Measurements from ENCODE around the gene PEAK3. TPM values are rescaled to one million over a fixed set of nuclear protein-coding genes. Genes with fewer than 3 reads are reported as not detected.

The PEAK3 gene
- total RNA-seq, 1 experiment from 2014 or later, result not detected

- Histone ChIP-seq H3K36me3 (replicated peaks; ENCODE audit: control insufficient read depth, insufficient read depth, low read length) (peaks cover 8% of the 10 kb centered on the region), H3K4me3 (ENCODE audit: insufficient read depth, low read depth, low read length) (no peak overlapping the region), H3K27me3 (ENCODE audit: control insufficient read depth, insufficient read depth, low read length) (no peaks in the 10 kb centered on the region)
- DNase-seq, result no peak
Measured at GRCh38 chr19:2320939-2321338, 39.0 kb upstream of the PEAK3 start.

GRCh38 chr19:2320049-2320448 lies 38.1 kb upstream of the PEAK3 start:
- no peak overlapping the region for H3K4me3 ChIP-seq (ENCODE audit: insufficient read depth, low read depth, low read length)
- H3K27me3 ChIP-seq (ENCODE audit: control insufficient read depth, insufficient read depth, low read length), result no peaks in the 10 kb centered on the region
- peaks cover 5% of the 10 kb centered on the region for H3K36me3 ChIP-seq (replicated peaks; ENCODE audit: control insufficient read depth, insufficient read depth, low read length)
- no peak for DNase-seq

- no peaks in the 10 kb centered on the region for H3K27me3 ChIP-seq (ENCODE audit: control insufficient read depth, insufficient read depth, low read length)
- H3K4me3 ChIP-seq (ENCODE audit: insufficient read depth, low read depth, low read length), result no peak overlapping the region
- no peak for DNase-seq
- H3K36me3 ChIP-seq (replicated peaks; ENCODE audit: control insufficient read depth, insufficient read depth, low read length), result peaks cover under 1% of the 10 kb centered on the region
Measured at GRCh38 chr19:2319551-2319950, 37.6 kb upstream of the PEAK3 start.

- H3K4me3 ChIP-seq (ENCODE audit: insufficient read depth, low read depth, low read length), result no peak overlapping the region
- no peak for DNase-seq
- H3K27me3 ChIP-seq (ENCODE audit: control insufficient read depth, insufficient read depth, low read length), result no peaks in the 10 kb centered on the region
- H3K36me3 ChIP-seq (replicated peaks; ENCODE audit: control insufficient read depth, insufficient read depth, low read length), result no peaks in the 10 kb centered on the region
Measured at GRCh38 chr19:2318923-2319322, 36.9 kb upstream of the PEAK3 start.

- no peaks in the 10 kb centered on the region for H3K36me3 ChIP-seq (replicated peaks; ENCODE audit: control insufficient read depth, insufficient read depth, low read length)
- H3K27me3 ChIP-seq (ENCODE audit: control insufficient read depth, insufficient read depth, low read length), result no peaks in the 10 kb centered on the region
- no peak for DNase-seq
- no peak overlapping the region for H3K4me3 ChIP-seq (ENCODE audit: insufficient read depth, low read depth, low read length)
Measured at GRCh38 chr19:2317756-2318155, 35.8 kb upstream of the PEAK3 start.

- Histone ChIP-seq H3K27me3 (ENCODE audit: control insufficient read depth, insufficient read depth, low read length) (no peaks in the 10 kb centered on the region), H3K4me3 (ENCODE audit: insufficient read depth, low read depth, low read length) (no peak overlapping the region), H3K36me3 (replicated peaks; ENCODE audit: control insufficient read depth, insufficient read depth, low read length) (no peaks in the 10 kb centered on the region)
- DNase-seq, result no peak
Measured at GRCh38 chr19:2317300-2317699, 35.3 kb upstream of the PEAK3 start.

- no peaks in the 10 kb centered on the region for H3K36me3 ChIP-seq (replicated peaks; ENCODE audit: control insufficient read depth, insufficient read depth, low read length)
- H3K4me3 ChIP-seq (ENCODE audit: insufficient read depth, low read depth, low read length), result no peak overlapping the region
- no peaks in the 10 kb centered on the region for H3K27me3 ChIP-seq (ENCODE audit: control insufficient read depth, insufficient read depth, low read length)
- DNase-seq, result peak; percentile 91
Measured at GRCh38 chr19:2315818-2316353, 33.9 kb upstream of the PEAK3 start.

GRCh38 chr19:2315121-2315817 lies 33.3 kb upstream of the PEAK3 start:
- Histone ChIP-seq H3K27me3 (ENCODE audit: control insufficient read depth, insufficient read depth, low read length) (no peaks in the 10 kb centered on the region), H3K36me3 (replicated peaks; ENCODE audit: control insufficient read depth, insufficient read depth, low read length) (no peaks in the 10 kb centered on the region), H3K4me3 (ENCODE audit: insufficient read depth, low read depth, low read length) (no peak overlapping the region)
- no peak for DNase-seq

GRCh38 chr19:2312820-2313501 lies 31.0 kb upstream of the PEAK3 start:
- peak; percentile 93 for DNase-seq
- Histone ChIP-seq H3K36me3 (replicated peaks; ENCODE audit: control insufficient read depth, insufficient read depth, low read length) (no peaks in the 10 kb centered on the region), H3K27me3 (ENCODE audit: control insufficient read depth, insufficient read depth, low read length) (peaks cover 6% of the 10 kb centered on the region), H3K4me3 (ENCODE audit: insufficient read depth, low read depth, low read length) (no peak overlapping the region)

- no peak for DNase-seq
- peaks cover 14% of the 10 kb centered on the region for H3K27me3 ChIP-seq (ENCODE audit: control insufficient read depth, insufficient read depth, low read length)
- no peaks in the 10 kb centered on the region for H3K36me3 ChIP-seq (replicated peaks; ENCODE audit: control insufficient read depth, insufficient read depth, low read length)
- no peak overlapping the region for H3K4me3 ChIP-seq (ENCODE audit: insufficient read depth, low read depth, low read length)
Measured at GRCh38 chr19:2311093-2311492, 29.1 kb upstream of the PEAK3 start.

- no peak for DNase-seq
- no peaks in the 10 kb centered on the region for H3K36me3 ChIP-seq (replicated peaks; ENCODE audit: control insufficient read depth, insufficient read depth, low read length)
- no peak overlapping the region for H3K4me3 ChIP-seq (ENCODE audit: insufficient read depth, low read depth, low read length)
- H3K27me3 ChIP-seq (ENCODE audit: control insufficient read depth, insufficient read depth, low read length), result peaks cover 14% of the 10 kb centered on the region
Measured at GRCh38 chr19:2309734-2310362, 27.9 kb upstream of the PEAK3 start.

GRCh38 chr19:2308114-2308556 lies 26.2 kb upstream of the PEAK3 start, which contains the start of gene LINGO3:
Gene LINGO3 (minus strand): TSS chr19:2308154. CDS start chr19:2291776, 16,378 bp downstream.
- Histone ChIP-seq H3K4me3 (ENCODE audit: insufficient read depth, low read depth, low read length) (peak within 1 kb of the TSS; percentile 29), H3K27me3 (ENCODE audit: control insufficient read depth, insufficient read depth, low read length) (peaks cover 14% of the 10 kb centered on the region), H3K36me3 (replicated peaks; ENCODE audit: control insufficient read depth, insufficient read depth, low read length) (no peaks in the 10 kb centered on the region)
- DNase-seq, result peak; percentile 88

GRCh38 chr19:2307518-2308012 lies 25.6 kb upstream of the PEAK3 start:
- DNase-seq, result peak; percentile 77
- peaks cover 14% of the 10 kb centered on the region for H3K27me3 ChIP-seq (ENCODE audit: control insufficient read depth, insufficient read depth, low read length)
- no peaks in the 10 kb centered on the region for H3K36me3 ChIP-seq (replicated peaks; ENCODE audit: control insufficient read depth, insufficient read depth, low read length)
- H3K4me3 ChIP-seq (ENCODE audit: insufficient read depth, low read depth, low read length), result peak overlapping the region; percentile 25; the same call in 1 of the 2 replicates

- H3K36me3 ChIP-seq (replicated peaks; ENCODE audit: control insufficient read depth, insufficient read depth, low read length), result no peaks in the 10 kb centered on the region
- peak; percentile 57 for DNase-seq
- no peak overlapping the region for H3K4me3 ChIP-seq (ENCODE audit: insufficient read depth, low read depth, low read length)
- H3K27me3 ChIP-seq (ENCODE audit: control insufficient read depth, insufficient read depth, low read length), result peaks cover 16% of the 10 kb centered on the region
Measured at GRCh38 chr19:2306971-2307370, 25.0 kb upstream of the PEAK3 start.

Data from H7 (cell line).